ENCODE measurements around the gene SLC39A9.

DNA sequence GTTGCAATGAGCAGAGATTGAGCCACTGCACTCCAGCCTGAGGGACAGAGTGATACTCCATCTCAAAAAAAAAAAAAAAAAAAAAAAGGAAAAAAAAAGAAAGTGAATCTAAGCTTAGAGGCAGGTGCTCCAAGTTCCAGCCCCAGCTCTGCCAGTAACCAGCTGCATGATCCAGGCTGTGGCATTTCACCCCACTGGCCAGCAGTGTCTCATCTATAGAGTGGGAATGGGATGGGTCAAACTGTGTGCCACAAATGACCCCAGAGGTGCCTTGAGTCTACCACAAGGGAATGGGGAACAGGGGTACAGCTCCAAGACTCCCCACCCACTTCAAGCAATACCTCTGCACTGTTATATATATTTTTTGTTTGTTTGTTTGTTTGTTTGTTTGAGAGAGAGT, 91.0 kb downstream of the SLC39A9 start:
- TF ChIP-seq POLR2AphosphoS5 (IDR thresholded peaks at IDR 0.05; ENCODE audit: low read depth, low read length) (no peak), POLR2A (IDR thresholded peaks at IDR 0.05; ENCODE audit: low read depth, low read length) (no peak), SPI1 (IDR thresholded peaks at IDR 0.05; ENCODE audit: low read depth, low read length) (no peak), PAX5 (IDR thresholded peaks at IDR 0.05; ENCODE audit: insufficient read depth, low read length, severe bottlenecking) (no peak), TAF1 (IDR thresholded peaks at IDR 0.05; ENCODE audit: low read depth, low read length) (no peak), POU2F2 (IDR thresholded peaks at IDR 0.05; ENCODE audit: low read depth, low read length) (no peak)
